A673 (cell line): ENCODE measurements around the gene BSN. TPM values are rescaled to one million over a fixed set of nuclear protein-coding genes. Genes with fewer than 3 reads are reported as not detected.

Source experiments
- BruUV-seq: library from RNA; stranded (reverse); fragments of 400-500 nt; replicated peaks from 2 replicates; lab custom pipeline; 2021; lab: Mats Ljungman, UMichigan
- CTCF ChIA-PET: fragments of 300-600 bp; sonication (Branson Sonifier 250); formaldehyde crosslinking; loops from one replicate; lab custom pipeline; 2022; ENCODE audit warnings: antibody characterized with exemption; lab: Charles Lee
- POLR2A ChIA-PET: fragments of 300-600 bp; sonication (Branson Sonifier 250); formaldehyde crosslinking; loops from one replicate; lab custom pipeline; 2022; ENCODE audit warnings: antibody characterized with exemption; ENCODE audit not compliant: low non-redundant PET; lab: Charles Lee
- DNase-seq: peaks from one replicate; pipeline ENCODE4 v3.0.0-alpha.2; 2015; ENCODE audit warnings: low spot score
- H3K27ac ChIP-seq: fragments of 200-600 bp; sonication (generic); 2 replicates; pipeline ENCODE4 v1.5.1; 2016; ENCODE audit warnings: mixed run types, low read depth, mild to moderate bottlenecking, mixed read lengths, antibody characterized with exemption, low read length; ENCODE audit not compliant: poor library complexity, severe bottlenecking
- H3K27me3 ChIP-seq: fragments of 200-600 bp; sonication (generic); replicated peaks from 2 replicates; pipeline ENCODE4 v1.6.1; 2017; ENCODE audit warnings: mixed run types, low read depth, mild to moderate bottlenecking, mixed read lengths, antibody characterized with exemption, low read length; ENCODE audit not compliant: insufficient read depth, poor library complexity
- H3K36me3 ChIP-seq: fragments of 200-600 bp; sonication (generic); 2 replicates; pipeline ENCODE4 v1.6.1; 2016; ENCODE audit warnings: mixed run types, mild to moderate bottlenecking, mixed read lengths, antibody characterized with exemption, low read length; ENCODE audit not compliant: insufficient read depth, poor library complexity, severe bottlenecking
- H3K4me1 ChIP-seq: fragments of 200-600 bp; sonication (generic); 2 replicates; pipeline ENCODE4 v1.6.1; 2017; ENCODE audit warnings: mixed run types, mild to moderate bottlenecking, mixed read lengths, antibody characterized with exemption, low read length; ENCODE audit not compliant: insufficient read depth, poor library complexity, severe bottlenecking
- H3K4me3 ChIP-seq: fragments of 200-600 bp; sonication (generic); 2 replicates; pipeline ENCODE4 v1.5.1; 2016; ENCODE audit warnings: low read depth, mixed run types, mild to moderate bottlenecking, mixed read lengths, low read length; ENCODE audit not compliant: poor library complexity, severe bottlenecking
- H3K9me3 ChIP-seq: fragments of 200-600 bp; sonication (generic); 2 replicates; pipeline ENCODE4 v1.6.1; 2016; ENCODE audit warnings: mixed run types, low read depth, mild to moderate bottlenecking, mixed read lengths, antibody characterized with exemption, low read length; ENCODE audit not compliant: poor library complexity, severe bottlenecking
- CTCF ChIP-seq: fragments of 300-800, 200-600 bp; sonication (generic); conservative IDR thresholded peaks from 2 replicates; pipeline ENCODE4 v1.5.1; 2017; ENCODE audit warnings: low read depth, mild to moderate bottlenecking, antibody characterized with exemption, low read length, moderate library complexity, mixed read lengths
- EZH2 ChIP-seq: fragments of 200-600 bp; sonication (generic); IDR thresholded peaks from 2 replicates; pipeline ENCODE4 v1.6.1; 2017; ENCODE audit warnings: borderline replicate concordance, low read depth, mild to moderate bottlenecking, mixed read lengths, antibody characterized with exemption, low read length; ENCODE audit not compliant: poor library complexity, severe bottlenecking
- intact Hi-C: fragments of 100-400 bp; cut with micrococcal nuclease; formaldehyde crosslinking; loops from one replicate; pipeline ENCODE4 v1.10.0; 2022; ENCODE audit not compliant: unreplicated experiment
- total RNA-seq: library from RNA; stranded (reverse); gene quantifications from 2 replicates; pipeline ENCODE4 v1.2.3, GENCODE V29; 2021

Gene BSN
- total RNA-seq, 1 experiment from 2014 or later, result 1.4 TPM

- ChIA-PET CTCF (no interaction called here), POLR2A (no interaction called here)
- intact Hi-C loops, result no loop called here
- H3K27ac ChIP-seq, result no peak overlapping the region
- no peaks in the 10 kb centered on the region for H3K27me3 ChIP-seq
- no peak for DNase-seq
- TF ChIP-seq EZH2 (no peak), CTCF (no peak)
- no peaks in the 10 kb centered on the region for H3K4me1 ChIP-seq
- BruUV-seq, result no TSS peak
- no peaks in the 10 kb centered on the region for H3K9me3 ChIP-seq
- no peak overlapping the region for H3K4me3 ChIP-seq
- no peaks in the 10 kb centered on the region for H3K36me3 ChIP-seq
Measured at GRCh38 chr3:49650637-49651036, 96.4 kb downstream of the BSN start.

- BruUV-seq, result no TSS peak
- TF ChIP-seq CTCF (no peak), EZH2 (no peak)
- Histone ChIP-seq H3K27ac (no peak overlapping the region), H3K4me3 (no peak overlapping the region), H3K9me3 (no peaks in the 10 kb centered on the region), H3K4me1 (no peaks in the 10 kb centered on the region), H3K36me3 (no peaks in the 10 kb centered on the region), H3K27me3 (no peaks in the 10 kb centered on the region)
- ChIA-PET POLR2A (no interaction called here), CTCF (no interaction called here)
- intact Hi-C loops, result no loop called here
- no peak for DNase-seq
Measured at GRCh38 chr3:49652218-49652902, 98.1 kb downstream of the BSN start.

- intact Hi-C loops, result no loop called here
- Histone ChIP-seq H3K36me3 (no peaks in the 10 kb centered on the region), H3K4me3 (no peak overlapping the region), H3K9me3 (no peaks in the 10 kb centered on the region), H3K27ac (no peak overlapping the region), H3K4me1 (no peaks in the 10 kb centered on the region), H3K27me3 (no peaks in the 10 kb centered on the region)
- DNase-seq, result no peak
- TF ChIP-seq EZH2, result no peak
- no peak for TF ChIP-seq CTCF
- no TSS peak for BruUV-seq
- ChIA-PET CTCF (no interaction called here), POLR2A (no interaction called here)
Measured at GRCh38 chr3:49652903-49653415, 98.7 kb downstream of the BSN start.
